ENCODE results near the gene DPF1. TPM values are rescaled to one million over a fixed set of nuclear protein-coding genes. Genes with fewer than 3 reads are reported as not detected.

Gene DPF1
- total and polyA plus RNA-seq, 4 donors, result 0.72 to 2.1 (median 1.3) TPM; not detected in 1

GRCh38 chr19:38209671-38210457 lies 14.2 kb downstream of the DPF1 start:
- Histone ChIP-seq H3K36me3 (ENCODE audit: control insufficient read depth in 1 of 2, insufficient read depth in 2 of 2, low read length in 1 of 2) (no peaks in the 10 kb centered on the region), H3K4me3 (ENCODE audit: low read length in 2 of 2) (no peak overlapping the region), H3K4me1 (ENCODE audit: control insufficient read depth in 1 of 2, insufficient read depth in 2 of 2, low read length in 2 of 2) (no peaks in the 10 kb centered on the region), H3K27me3 (ENCODE audit: control insufficient read depth in 1 of 2, insufficient read depth in 2 of 2, low read length in 1 of 2) (no peaks in the 10 kb centered on the region), H3K9me3 (ENCODE audit: control insufficient read depth, low read length) (no peaks in the 10 kb centered on the region), H3K27ac (ENCODE audit: low read depth in 1 of 2, low read length in 2 of 2) (peak overlapping the region in 1 of 2 donors; percentile 22)
- DNase-seq (peak; percentile 81 to 88), ATAC-seq (ENCODE audit: low FRiP score) (peak; percentile 85)
- WGBS, 2 donors, result 0 to 1% methylated on average over 29 of the region's 30 CpGs
- intact Hi-C loops (cut with DNase I), result no loop called here

GRCh38 chr19:38209152-38209551 lies 14.9 kb downstream of the DPF1 start:
- no peaks in the 10 kb centered on the region for H3K27me3 ChIP-seq (ENCODE audit: control insufficient read depth in 1 of 2, insufficient read depth in 2 of 2, low read length in 1 of 2)
- no peaks in the 10 kb centered on the region for H3K4me1 ChIP-seq (ENCODE audit: control insufficient read depth in 1 of 2, insufficient read depth in 2 of 2, low read length in 2 of 2)
- ATAC-seq (ENCODE audit: low FRiP score) (no peak), DNase-seq (no peak)
- H3K9me3 ChIP-seq (ENCODE audit: control insufficient read depth, low read length), result no peaks in the 10 kb centered on the region
- 6 to 9% methylated on average over 5 of the region's 5 CpGs for WGBS, 2 donors
- no peak overlapping the region for H3K4me3 ChIP-seq (ENCODE audit: low read length in 2 of 2)
- no peak overlapping the region for H3K27ac ChIP-seq (ENCODE audit: low read depth in 1 of 2, low read length in 2 of 2)
- intact Hi-C loops (cut with DNase I), result no loop called here
- no peaks in the 10 kb centered on the region for H3K36me3 ChIP-seq (ENCODE audit: control insufficient read depth in 1 of 2, insufficient read depth in 2 of 2, low read length in 1 of 2)

DNA sequence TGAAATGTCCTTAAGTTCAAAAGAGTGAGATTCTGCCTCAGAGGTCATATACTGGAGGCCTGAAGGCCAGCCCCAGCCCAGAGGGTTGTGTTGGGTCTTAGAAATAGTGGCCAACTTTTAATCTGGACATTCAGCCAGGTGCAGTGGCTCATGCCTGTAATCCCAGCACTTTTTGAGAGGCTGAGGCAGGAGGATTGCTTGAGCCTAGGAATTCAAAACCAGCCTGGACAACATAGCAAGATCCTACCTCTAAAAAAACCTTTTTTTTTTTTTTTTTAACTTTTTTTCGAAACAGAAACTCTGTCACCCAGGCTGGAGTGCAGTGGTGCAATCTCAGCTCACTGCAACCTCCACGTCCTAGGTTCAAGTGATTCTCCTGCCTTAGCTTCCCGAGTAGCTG lies 15.5 kb downstream of the DPF1 start:
- intact Hi-C loops (cut with DNase I), result no loop called here
- Histone ChIP-seq H3K9me3 (ENCODE audit: control insufficient read depth, low read length) (no peaks in the 10 kb centered on the region), H3K27ac (ENCODE audit: low read depth in 1 of 2, low read length in 2 of 2) (no peak overlapping the region), H3K4me1 (ENCODE audit: control insufficient read depth in 1 of 2, insufficient read depth in 2 of 2, low read length in 2 of 2) (no peaks in the 10 kb centered on the region), H3K36me3 (ENCODE audit: control insufficient read depth in 1 of 2, insufficient read depth in 2 of 2, low read length in 1 of 2) (no peaks in the 10 kb centered on the region), H3K27me3 (ENCODE audit: control insufficient read depth in 1 of 2, insufficient read depth in 2 of 2, low read length in 1 of 2) (no peaks in the 10 kb centered on the region), H3K4me3 (ENCODE audit: low read length in 2 of 2) (no peak overlapping the region)
- WGBS, 2 donors, result 86 to 94% methylated on average over 3 of the region's 3 CpGs
- ATAC-seq (ENCODE audit: low FRiP score), result no peak
- DNase-seq, result no peak

DNA sequence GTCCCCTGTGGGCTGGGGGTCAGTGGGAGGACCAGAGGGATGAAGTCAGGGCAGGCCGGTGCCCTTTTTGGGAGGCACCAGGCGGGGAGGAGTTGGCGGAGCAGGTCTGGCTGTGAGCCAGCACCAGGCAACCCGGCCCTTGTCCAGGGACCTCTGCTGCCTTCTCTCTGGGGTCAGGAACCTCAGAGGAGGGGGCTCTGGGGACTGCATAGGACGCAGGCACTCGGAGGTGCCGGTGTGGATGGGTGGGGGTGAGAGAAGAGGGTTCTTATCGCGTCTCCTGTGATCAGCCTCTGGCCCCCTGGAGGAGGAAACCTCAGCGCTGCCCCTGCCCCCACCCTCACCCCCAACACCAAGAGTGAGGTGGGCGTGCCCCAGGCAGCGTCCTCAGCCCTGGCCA lies 16.5 kb downstream of the DPF1 start:
- ATAC-seq (ENCODE audit: low FRiP score) (no peak), DNase-seq (no peak)
- 14 to 19% methylated on average over 11 to 12 of the region's 12 CpGs for WGBS, 2 donors
- H3K27ac ChIP-seq (ENCODE audit: low read depth in 1 of 2, low read length in 2 of 2), result no peak overlapping the region
- no peaks in the 10 kb centered on the region for H3K9me3 ChIP-seq (ENCODE audit: control insufficient read depth, low read length)
- no peaks in the 10 kb centered on the region for H3K36me3 ChIP-seq (ENCODE audit: control insufficient read depth in 1 of 2, insufficient read depth in 2 of 2, low read length in 1 of 2)
- no peaks in the 10 kb centered on the region for H3K4me1 ChIP-seq (ENCODE audit: control insufficient read depth in 1 of 2, insufficient read depth in 2 of 2, low read length in 2 of 2)
- H3K27me3 ChIP-seq (ENCODE audit: control insufficient read depth in 1 of 2, insufficient read depth in 2 of 2, low read length in 1 of 2), result no peaks in the 10 kb centered on the region
- intact Hi-C loops (cut with DNase I), result no loop called here
- no peak overlapping the region for H3K4me3 ChIP-seq (ENCODE audit: low read length in 2 of 2)

GRCh38 chr19:38206928-38207327 lies 17.1 kb downstream of the DPF1 start:
- ATAC-seq (ENCODE audit: low FRiP score) (no peak), DNase-seq (no peak)
- H3K27me3 ChIP-seq (ENCODE audit: control insufficient read depth in 1 of 2, insufficient read depth in 2 of 2, low read length in 1 of 2), result no peaks in the 10 kb centered on the region
- intact Hi-C loops (cut with DNase I), result no loop called here
- H3K4me1 ChIP-seq (ENCODE audit: control insufficient read depth in 1 of 2, insufficient read depth in 2 of 2, low read length in 2 of 2), result no peaks in the 10 kb centered on the region
- H3K27ac ChIP-seq (ENCODE audit: low read depth in 1 of 2, low read length in 2 of 2), result no peak overlapping the region
- H3K36me3 ChIP-seq (ENCODE audit: control insufficient read depth in 1 of 2, insufficient read depth in 2 of 2, low read length in 1 of 2), result no peaks in the 10 kb centered on the region
- H3K4me3 ChIP-seq (ENCODE audit: low read length in 2 of 2), result no peak overlapping the region
- WGBS, 2 donors, result 56 to 59% methylated on average over 16 of the region's 16 CpGs
- no peaks in the 10 kb centered on the region for H3K9me3 ChIP-seq (ENCODE audit: control insufficient read depth, low read length)

- 88 to 90% methylated on average over 28 to 36 of the region's 36 CpGs for WGBS, 2 donors
- H3K9me3 ChIP-seq (ENCODE audit: control insufficient read depth, low read length), result no peaks in the 10 kb centered on the region
- intact Hi-C loops (cut with DNase I), result no loop called here
- no peaks in the 10 kb centered on the region for H3K4me1 ChIP-seq (ENCODE audit: control insufficient read depth in 1 of 2, insufficient read depth in 2 of 2, low read length in 2 of 2)
- H3K27me3 ChIP-seq (ENCODE audit: control insufficient read depth in 1 of 2, insufficient read depth in 2 of 2, low read length in 1 of 2), result no peaks in the 10 kb centered on the region
- ATAC-seq (ENCODE audit: low FRiP score) (no peak), DNase-seq (no peak)
- H3K36me3 ChIP-seq (ENCODE audit: control insufficient read depth in 1 of 2, insufficient read depth in 2 of 2, low read length in 1 of 2), result no peaks in the 10 kb centered on the region
- H3K4me3 ChIP-seq (ENCODE audit: low read length in 2 of 2), result no peak overlapping the region
- H3K27ac ChIP-seq (ENCODE audit: low read depth in 1 of 2, low read length in 2 of 2), result no peak overlapping the region
These were observed 17.8 kb downstream of the DPF1 start for GRCh38 chr19:38206006-38206745.

DNA sequence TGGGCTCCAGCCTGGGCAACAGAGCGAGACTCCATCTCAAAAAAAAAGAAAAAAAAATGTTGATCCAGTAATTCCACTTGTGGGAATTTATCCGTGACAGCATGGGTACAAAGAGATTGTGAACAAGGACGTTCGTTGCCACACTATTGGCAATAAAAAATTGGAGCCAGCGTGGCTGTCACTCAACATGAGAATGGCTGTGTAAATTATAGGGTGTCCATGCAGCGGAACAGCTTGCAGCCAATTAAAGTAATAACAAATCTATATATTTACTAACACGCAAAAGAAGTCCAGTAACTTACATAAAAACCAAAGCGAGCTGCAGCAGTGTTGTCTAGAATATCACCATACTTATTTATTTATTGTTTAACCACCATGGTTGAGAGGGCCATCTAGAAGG lies 19.3 kb downstream of the DPF1 start:
- ATAC-seq (ENCODE audit: low FRiP score), result no peak
- 95 to 96% methylated on average over 8 of the region's 8 CpGs for WGBS, 2 donors
- Histone ChIP-seq H3K27ac (ENCODE audit: low read depth in 1 of 2, low read length in 2 of 2) (no peak overlapping the region), H3K27me3 (ENCODE audit: control insufficient read depth in 1 of 2, insufficient read depth in 2 of 2, low read length in 1 of 2) (no peaks in the 10 kb centered on the region), H3K36me3 (ENCODE audit: control insufficient read depth in 1 of 2, insufficient read depth in 2 of 2, low read length in 1 of 2) (no peaks in the 10 kb centered on the region), H3K4me3 (ENCODE audit: low read length in 2 of 2) (no peak overlapping the region), H3K9me3 (ENCODE audit: control insufficient read depth, low read length) (no peaks in the 10 kb centered on the region), H3K4me1 (ENCODE audit: control insufficient read depth in 1 of 2, insufficient read depth in 2 of 2, low read length in 2 of 2) (no peaks in the 10 kb centered on the region)
- no peak for DNase-seq
- intact Hi-C loops (cut with DNase I), result no loop called here

GRCh38 chr19:38204096-38204495 lies 19.9 kb downstream of the DPF1 start:
- DNase-seq (no peak), ATAC-seq (ENCODE audit: low FRiP score) (no peak)
- WGBS, 2 donors, result 95% methylated on average over 7 to 8 of the region's 8 CpGs

GRCh38 chr19:38203197-38203596 lies 20.8 kb downstream of the DPF1 start:
- Histone ChIP-seq H3K27me3 (ENCODE audit: control insufficient read depth in 1 of 2, insufficient read depth in 2 of 2, low read length in 1 of 2) (no peaks in the 10 kb centered on the region), H3K9me3 (ENCODE audit: control insufficient read depth, low read length) (no peaks in the 10 kb centered on the region), H3K4me3 (ENCODE audit: low read length in 2 of 2) (no peak overlapping the region), H3K4me1 (ENCODE audit: control insufficient read depth in 1 of 2, insufficient read depth in 2 of 2, low read length in 2 of 2) (no peaks in the 10 kb centered on the region), H3K36me3 (ENCODE audit: control insufficient read depth in 1 of 2, insufficient read depth in 2 of 2, low read length in 1 of 2) (no peaks in the 10 kb centered on the region), H3K27ac (ENCODE audit: low read depth in 1 of 2, low read length in 2 of 2) (no peak overlapping the region)
- ATAC-seq (ENCODE audit: low FRiP score) (no peak), DNase-seq (no peak)
- intact Hi-C loops (cut with DNase I), result no loop called here
- 90 to 91% methylated on average over 13 of the region's 13 CpGs for WGBS, 2 donors

More at GRCh38 chr19:38204096-38204495, 19.9 kb downstream of the DPF1 start:
- no peak overlapping the region for H3K4me3 ChIP-seq (ENCODE audit: low read length in 2 of 2)
- no peaks in the 10 kb centered on the region for H3K36me3 ChIP-seq (ENCODE audit: control insufficient read depth in 1 of 2, insufficient read depth in 2 of 2, low read length in 1 of 2)
- no peak overlapping the region for H3K27ac ChIP-seq (ENCODE audit: low read depth in 1 of 2, low read length in 2 of 2)
- H3K27me3 ChIP-seq (ENCODE audit: control insufficient read depth in 1 of 2, insufficient read depth in 2 of 2, low read length in 1 of 2), result no peaks in the 10 kb centered on the region
- intact Hi-C loops (cut with DNase I), result no loop called here
- H3K4me1 ChIP-seq (ENCODE audit: control insufficient read depth in 1 of 2, insufficient read depth in 2 of 2, low read length in 2 of 2), result no peaks in the 10 kb centered on the region
- no peaks in the 10 kb centered on the region for H3K9me3 ChIP-seq (ENCODE audit: control insufficient read depth, low read length)
